CD4-positive, alpha-beta T cell (primary cell): ENCODE results near the gene SCD5. TPM values are rescaled to one million over a fixed set of nuclear protein-coding genes. Genes with fewer than 3 reads are reported as not detected.

Experiments
- ATAC-seq: fragments of 200-7000 bp; cut with Tn5 transposase; one replicate; pipeline ENCODE4 v1.10.0; 2022; ENCODE audit warnings: mild to moderate bottlenecking; ENCODE audit not compliant: poor library complexity
- CTCF ChIA-PET: fragments of 350-600 bp; sonication (Branson Sonifier 250); formaldehyde crosslinking; loops from one replicate; lab custom pipeline; 2021; ENCODE audit warnings: antibody characterized with exemption, inconsistent platforms; lab: Charles Lee
- POLR2A ChIA-PET: fragments of 350-600 bp; sonication (Branson Sonifier 250); formaldehyde crosslinking; loops from one replicate; lab custom pipeline; 2021; ENCODE audit warnings: antibody characterized with exemption, inconsistent platforms; lab: Charles Lee
- DNase-seq, 14 experiments: peaks; one replicate each; pipeline ENCODE4 v3.0.0-alpha.2; 2013 to 2020; ENCODE audit warnings: mixed read lengths in 2 of 14
- H3K27ac ChIP-seq, 2 donors: one replicate each; pipeline versions ENCODE4 v1.5.1 to v1.7.0; 2013; ENCODE audit warnings: low read length in 2 of 2, low read depth in 1 of 2, mild to moderate bottlenecking in 1 of 2
- H3K27me3 ChIP-seq, 2 experiments: 1 replicate in 1 of 2; 2 replicates in 1 of 2; pipeline versions ENCODE4 v1.6.1 to v1.7.0; 2013; ENCODE audit warnings: low read length in 2 of 2, control low read depth in 1 of 2, mild to moderate bottlenecking in 1 of 2, moderate library complexity in 1 of 2; ENCODE audit not compliant: insufficient read depth in 2 of 2, control insufficient read depth in 1 of 2
- H3K36me3 ChIP-seq: one replicate; pipeline ENCODE4 v1.6.1; 2013; ENCODE audit warnings: low read length, control low read depth; ENCODE audit not compliant: insufficient read depth
- H3K4me1 ChIP-seq: one replicate; pipeline ENCODE4 v1.6.1; 2013; ENCODE audit warnings: low read length, control low read depth; ENCODE audit not compliant: insufficient read depth
- H3K4me3 ChIP-seq: one replicate; pipeline ENCODE4 v1.5.1; 2013; ENCODE audit warnings: mild to moderate bottlenecking, low read length, moderate library complexity
- H3K9me3 ChIP-seq, 2 experiments: 1 replicate in 1 of 2; 2 replicates in 1 of 2; pipeline versions ENCODE4 v1.6.1 to v1.7.0; 2013; ENCODE audit warnings: low read length in 2 of 2, mild to moderate bottlenecking in 2 of 2, control low read depth in 1 of 2, moderate library complexity in 1 of 2; ENCODE audit not compliant: control insufficient read depth in 1 of 2, insufficient read depth in 1 of 2
- H3K27ac Mint-ChIP-seq: one replicate; pipeline ENCODE4 v1.8.0; 2020; ENCODE audit warnings: mixed read lengths
- H3K27me3 Mint-ChIP-seq: one replicate; pipeline ENCODE4 v1.8.0; 2021; ENCODE audit warnings: mixed read lengths
- H3K36me3 Mint-ChIP-seq: one replicate; pipeline ENCODE4 v1.8.0; 2021; ENCODE audit warnings: low read depth, mixed read lengths
- H3K4me1 Mint-ChIP-seq: one replicate; pipeline ENCODE4 v1.8.0; 2021; ENCODE audit warnings: low read depth, mixed read lengths
- H3K4me3 Mint-ChIP-seq: one replicate; pipeline ENCODE4 v1.8.0; 2020; ENCODE audit warnings: mild to moderate bottlenecking, mixed read lengths
- H3K9me3 Mint-ChIP-seq: one replicate; pipeline ENCODE4 v1.8.0; 2020; ENCODE audit warnings: mixed read lengths
- CTCF ChIP-seq: fragments of 200-600 bp; IDR thresholded peaks from one replicate; pipeline ENCODE4 v1.8.0; 2022; ENCODE audit warnings: antibody characterized with exemption, mild to moderate bottlenecking
- intact Hi-C, 2 experiments: fragments of 100-400 bp; cut with DNase I in 1 of 2; cut with micrococcal nuclease in 1 of 2; formaldehyde crosslinking; loops; one replicate each; pipeline versions ENCODE4 v1.15.1 to v1.9.0; 2023 to 2025; cut with DNase I, micrococcal nuclease
- total RNA-seq, 174 experiments: library from RNA in 2 of 174; stranded (reverse) in 2 of 174; gene quantifications; one replicate each; pipeline ENCODE4 v1.2.3 and lab custom pipeline; 2021 to 2026

The SCD5 gene
- total RNA-seq, 2 experiments from 2014 or later, result 0.14 to 0.25 TPM

DNA sequence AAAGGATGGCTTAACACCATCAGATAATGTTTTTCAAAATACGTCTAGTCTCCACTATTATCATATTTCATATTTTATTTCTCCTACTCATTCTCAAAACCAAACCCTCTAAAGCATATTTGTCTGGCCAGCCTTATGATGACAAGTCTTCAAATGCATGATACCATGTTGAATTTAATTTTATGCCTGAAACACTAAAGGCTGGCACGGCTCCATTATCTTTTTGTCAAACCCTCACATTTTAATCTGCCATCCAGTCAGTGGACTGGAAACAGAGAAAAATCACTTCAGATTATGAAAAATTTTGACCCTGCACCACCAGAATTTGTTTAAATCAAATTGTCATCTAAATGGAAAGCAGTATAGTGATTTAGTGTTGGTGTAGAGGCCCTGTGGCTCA is 42.9 kb downstream of the SCD5 start:
- H3K4me1 Mint-ChIP-seq, result no peaks in the 10 kb centered on the region
- peaks cover 0 to 3% of the 10 kb centered on the region in 2 experiments for H3K27me3 ChIP-seq
- no peaks in the 10 kb centered on the region for H3K9me3 Mint-ChIP-seq
- no peaks in the 10 kb centered on the region for H3K27me3 Mint-ChIP-seq
- intact Hi-C loops, result no loop called here
- no peak overlapping the region for H3K4me3 Mint-ChIP-seq
- ChIA-PET POLR2A (no interaction called here), CTCF (no interaction called here)
- no peaks in the 10 kb centered on the region for H3K36me3 ChIP-seq
- no peak overlapping the region for H3K27ac Mint-ChIP-seq
- H3K9me3 ChIP-seq, result no peaks in the 10 kb centered on the region
- ATAC-seq, result no peak
- no peaks in the 10 kb centered on the region for H3K4me1 ChIP-seq
- H3K27ac ChIP-seq, result no peak overlapping the region
- no peak for TF ChIP-seq CTCF
- no peaks in the 10 kb centered on the region for H3K36me3 Mint-ChIP-seq
- no peak overlapping the region for H3K4me3 ChIP-seq
- no peak for DNase-seq

DNA sequence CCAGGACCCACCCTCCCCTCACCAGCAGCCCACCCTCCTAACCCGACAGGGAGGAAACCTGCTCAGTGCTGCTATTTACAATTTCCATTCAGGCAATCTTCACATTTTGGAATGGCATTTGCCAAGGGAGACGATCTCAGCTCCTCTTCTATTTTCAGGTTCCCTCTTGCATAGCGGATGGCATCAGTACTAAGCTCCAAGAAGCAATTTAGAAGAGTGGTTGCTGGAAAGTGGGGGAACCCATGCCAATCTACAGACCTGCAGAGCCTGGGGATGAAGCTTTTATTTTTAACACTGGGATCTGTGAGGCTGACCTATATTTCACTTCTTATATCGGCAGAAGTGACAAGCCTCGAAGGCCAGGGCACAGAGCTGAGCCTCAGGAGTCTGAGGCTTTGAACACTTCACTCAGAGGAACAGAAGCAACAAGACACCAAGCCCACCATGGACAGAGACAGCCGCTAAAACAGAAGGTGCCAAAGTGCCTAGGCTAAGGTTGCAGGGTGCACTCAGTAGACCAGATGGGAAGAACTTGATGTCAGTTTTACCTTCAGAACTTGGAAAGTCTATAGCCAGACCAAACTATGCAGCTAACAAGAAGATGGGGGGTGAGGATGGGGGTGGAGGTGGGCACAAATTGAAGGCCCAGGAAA is 44.0 kb downstream of the SCD5 start:
- CTCF ChIA-PET, result no interaction called here
- POLR2A ChIA-PET, result no interaction called here
- DNase-seq (no peak), ATAC-seq (no peak)
- no peak overlapping the region for H3K27ac Mint-ChIP-seq
- H3K4me3 Mint-ChIP-seq, result no peak overlapping the region
- no peaks in the 10 kb centered on the region for H3K4me1 ChIP-seq
- no peaks in the 10 kb centered on the region for H3K36me3 ChIP-seq
- H3K4me1 Mint-ChIP-seq, result no peaks in the 10 kb centered on the region
- no peaks in the 10 kb centered on the region for H3K9me3 ChIP-seq
- no peak overlapping the region for H3K4me3 ChIP-seq
- TF ChIP-seq CTCF, result no peak
- no peak overlapping the region for H3K27ac ChIP-seq
- H3K36me3 Mint-ChIP-seq, result no peaks in the 10 kb centered on the region
- H3K27me3 Mint-ChIP-seq, result no peaks in the 10 kb centered on the region
- H3K27me3 ChIP-seq, result peaks cover 0 to 3% of the 10 kb centered on the region in 2 experiments
- no peaks in the 10 kb centered on the region for H3K9me3 Mint-ChIP-seq
- intact Hi-C loops, result no loop called here

- Mint-ChIP-seq H3K27me3 (no peaks in the 10 kb centered on the region), H3K9me3 (no peaks in the 10 kb centered on the region), H3K4me3 (no peak overlapping the region), H3K4me1 (no peaks in the 10 kb centered on the region), H3K27ac (no peak overlapping the region), H3K36me3 (no peaks in the 10 kb centered on the region)
- no peaks in the 10 kb centered on the region for H3K4me1 ChIP-seq
- ChIA-PET POLR2A (no interaction called here), CTCF (no interaction called here)
- no peak for ATAC-seq
- H3K9me3 ChIP-seq, result no peaks in the 10 kb centered on the region
- intact Hi-C loops, result no loop called here
- H3K27ac ChIP-seq, result no peak overlapping the region
- no peaks in the 10 kb centered on the region for H3K36me3 ChIP-seq
- DNase-seq, result no peak
- TF ChIP-seq CTCF, result no peak
- H3K27me3 ChIP-seq, result peaks cover 0 to 3% of the 10 kb centered on the region in 2 experiments
- H3K4me3 ChIP-seq, result no peak overlapping the region
These were observed 44.7 kb downstream of the SCD5 start for GRCh38 chr4:82753725-82754410.
